Stimulated activated CD4-positive, alpha-beta T cell treated with anti-CD3 and anti-CD28 coated beads, Interleukin-1b, Interleukin-23, amount 100 ng/mL, for 24 hours (primary cell): ENCODE measurements around the gene P2RY8.
"Not testable (repeated sequence)": the region's sequence is repeated elsewhere in the genome, so short reads cannot be mapped to it uniquely, and the experiment has no call there.

Source experiments
- DNase-seq, 4 experiments: peaks; one replicate each; pipeline ENCODE4 v3.0.0-alpha.2; 2020; ENCODE audit warnings: low read depth in 4 of 4, low spot score in 1 of 4

The P2RY8 gene, protein sequence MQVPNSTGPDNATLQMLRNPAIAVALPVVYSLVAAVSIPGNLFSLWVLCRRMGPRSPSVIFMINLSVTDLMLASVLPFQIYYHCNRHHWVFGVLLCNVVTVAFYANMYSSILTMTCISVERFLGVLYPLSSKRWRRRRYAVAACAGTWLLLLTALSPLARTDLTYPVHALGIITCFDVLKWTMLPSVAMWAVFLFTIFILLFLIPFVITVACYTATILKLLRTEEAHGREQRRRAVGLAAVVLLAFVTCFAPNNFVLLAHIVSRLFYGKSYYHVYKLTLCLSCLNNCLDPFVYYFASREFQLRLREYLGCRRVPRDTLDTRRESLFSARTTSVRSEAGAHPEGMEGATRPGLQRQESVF

DNA sequence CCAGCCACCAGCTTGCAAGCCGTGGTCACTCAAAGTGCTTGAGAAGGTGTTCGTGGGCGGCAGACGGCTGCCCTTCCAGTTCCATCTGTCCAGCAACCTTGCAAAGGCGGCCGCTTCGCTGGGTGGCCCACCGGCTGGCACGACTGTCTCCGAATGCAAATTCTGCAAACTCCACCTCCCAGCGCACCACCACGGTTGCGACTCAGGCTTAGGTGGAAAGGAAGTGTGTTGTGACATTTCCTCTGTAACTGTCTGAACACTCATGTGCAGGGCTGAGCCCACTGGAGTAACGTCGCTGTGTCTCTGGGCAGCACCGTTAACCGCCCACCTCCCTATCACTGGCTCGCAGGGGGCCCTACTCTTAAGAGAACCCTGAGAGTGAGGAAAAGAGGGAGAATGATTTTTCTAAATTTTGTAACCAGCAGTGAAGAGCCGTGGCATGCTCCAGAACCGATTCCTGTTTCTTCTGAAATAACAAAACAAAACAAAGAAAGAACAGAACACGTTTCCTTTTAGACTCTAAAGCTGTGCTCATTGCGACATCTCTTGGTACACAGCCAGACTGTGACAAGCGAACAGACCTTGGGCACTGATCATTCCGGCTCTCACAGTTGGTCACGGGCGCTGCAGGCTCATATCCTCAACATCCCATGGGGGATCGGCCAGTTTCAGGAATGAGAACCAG, at the start of gene P2RY8:
TSS of gene P2RY8 (minus strand) at position 155 of the 685 bp plus-strand sequence. CDS start 70,627 bp downstream, outside the sequence.
- DNase-seq: peak in 3 of 4 experiments; percentile 49 to 67 (median 65)

DNA sequence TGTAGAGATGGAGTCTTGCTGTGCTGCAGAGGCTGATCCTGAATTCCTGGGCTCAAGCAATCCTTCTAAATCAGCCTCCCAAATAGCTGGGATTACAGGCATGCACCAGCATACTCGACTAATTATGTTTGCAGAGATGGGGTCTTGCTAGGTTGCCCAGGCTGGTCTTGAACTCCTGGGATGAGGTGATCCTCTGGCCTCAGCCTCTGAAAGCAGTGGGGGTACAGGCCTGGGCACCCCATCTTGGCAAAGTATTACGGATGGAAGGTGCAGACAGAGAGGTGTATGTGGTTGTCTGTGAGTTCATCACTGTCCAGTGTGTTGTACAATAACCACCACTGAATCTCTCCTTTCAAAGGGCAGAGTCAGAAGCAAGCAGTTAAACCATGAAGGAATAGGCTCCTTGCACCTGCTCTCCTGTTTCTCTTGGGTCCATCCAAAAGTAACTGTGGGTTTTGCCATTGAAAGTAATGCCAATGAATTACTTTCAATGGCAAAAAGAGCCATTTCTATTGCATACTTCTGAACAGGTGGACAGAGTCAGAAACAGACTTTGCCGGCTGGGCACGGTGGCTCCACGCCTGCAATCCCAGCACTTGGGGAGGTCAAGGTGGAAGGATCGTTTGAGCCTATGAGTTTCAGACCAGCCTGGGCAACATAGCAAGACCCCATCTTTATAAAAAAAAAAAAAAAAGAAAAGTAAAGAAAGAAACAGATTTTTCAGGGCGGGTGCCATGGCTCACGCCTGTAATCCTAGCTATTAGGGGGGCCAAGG, 47.4 kb upstream of the P2RY8 start:
- no peak for DNase-seq

DNA sequence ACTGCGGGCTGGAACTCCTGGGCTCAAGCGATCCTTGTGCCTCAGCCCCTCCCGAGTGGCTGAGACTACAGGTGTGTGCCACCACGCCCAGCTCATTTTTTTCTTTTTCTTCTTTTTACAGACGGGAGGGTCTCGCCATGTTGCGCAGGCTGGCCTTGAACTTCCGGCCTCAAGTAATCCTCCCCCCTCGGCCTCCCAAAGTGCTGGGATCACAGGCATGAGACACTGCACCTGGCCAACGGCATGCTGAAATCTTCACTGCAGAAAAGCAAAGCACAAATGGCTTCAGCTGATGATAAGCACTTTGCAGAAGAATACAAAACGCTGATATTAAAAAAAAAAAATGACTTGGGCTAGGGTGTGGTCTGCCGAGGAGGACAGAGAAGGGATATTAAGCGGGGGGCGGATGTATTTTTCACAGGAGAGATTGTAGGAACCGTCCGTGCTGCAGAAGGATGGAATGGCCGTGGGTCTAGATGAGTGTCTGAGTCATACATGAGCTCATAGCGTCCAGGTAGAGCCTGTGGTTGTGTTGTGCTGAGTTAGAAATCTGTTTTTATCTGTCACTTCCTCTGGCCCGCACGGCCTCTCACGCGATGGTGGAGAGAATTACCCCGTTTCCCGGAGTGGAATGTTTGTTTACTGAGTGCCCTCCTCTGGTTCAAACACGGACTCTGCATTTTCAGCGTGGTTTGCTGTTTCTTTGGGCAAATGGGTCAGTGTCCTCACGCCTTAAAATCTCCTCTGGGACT, 45.9 kb upstream of the P2RY8 start:
- peak in 2 of 4 experiments; percentile 32 to 44 for DNase-seq

DNA sequence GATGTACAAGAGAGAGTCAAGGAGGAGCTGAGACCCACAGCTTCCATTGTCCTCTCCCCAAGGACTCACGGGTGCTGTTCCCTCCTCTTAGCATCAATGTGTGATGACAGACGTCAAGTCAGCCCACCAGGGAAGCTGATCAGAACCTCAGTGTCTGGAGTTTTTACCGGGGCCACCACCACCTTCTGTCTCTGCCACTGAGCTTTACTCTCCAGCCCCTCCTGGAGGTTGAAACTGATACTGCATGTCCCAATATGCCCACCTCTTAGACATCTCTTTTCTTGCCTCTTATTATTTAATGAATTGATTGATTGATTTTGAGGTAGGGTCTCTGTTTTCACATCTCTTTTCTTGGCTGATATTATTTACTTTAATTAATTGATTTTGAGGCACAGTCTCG, 44.1 kb upstream of the P2RY8 start:
- DNase-seq: peak; percentile 54 to 81 (median 64)

DNA sequence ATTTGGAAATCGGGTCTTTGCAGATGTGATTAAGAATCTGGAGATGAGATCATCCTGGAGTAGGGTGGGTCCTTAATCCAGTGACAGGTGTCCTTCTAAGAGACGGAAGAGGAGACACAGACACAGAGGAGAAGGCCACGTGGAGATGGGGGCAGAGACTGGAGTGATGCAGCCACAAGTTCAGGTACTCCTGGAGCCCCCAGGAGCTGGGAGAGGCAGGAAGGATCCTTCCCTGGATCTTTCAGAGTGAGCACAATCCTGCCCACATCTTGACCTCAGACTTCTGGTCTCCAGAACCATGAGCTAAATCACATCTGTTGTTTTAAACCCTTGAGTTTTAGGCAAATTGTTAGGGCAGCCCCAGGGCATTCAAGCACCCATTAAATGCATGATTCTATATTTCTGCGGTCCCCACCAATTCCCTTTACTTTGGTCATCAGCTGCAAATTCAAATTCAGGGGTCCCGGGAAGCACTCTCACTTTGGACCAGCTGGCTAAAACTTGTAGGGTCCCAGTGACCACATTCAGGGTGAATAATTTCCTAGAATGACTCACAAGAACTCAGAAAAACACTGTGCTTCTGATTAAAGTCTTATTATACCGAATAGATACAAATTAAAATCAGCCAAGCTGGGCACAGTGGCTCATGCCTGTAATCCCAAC, 41.7 kb upstream of the P2RY8 start:
- no peak for DNase-seq

DNA sequence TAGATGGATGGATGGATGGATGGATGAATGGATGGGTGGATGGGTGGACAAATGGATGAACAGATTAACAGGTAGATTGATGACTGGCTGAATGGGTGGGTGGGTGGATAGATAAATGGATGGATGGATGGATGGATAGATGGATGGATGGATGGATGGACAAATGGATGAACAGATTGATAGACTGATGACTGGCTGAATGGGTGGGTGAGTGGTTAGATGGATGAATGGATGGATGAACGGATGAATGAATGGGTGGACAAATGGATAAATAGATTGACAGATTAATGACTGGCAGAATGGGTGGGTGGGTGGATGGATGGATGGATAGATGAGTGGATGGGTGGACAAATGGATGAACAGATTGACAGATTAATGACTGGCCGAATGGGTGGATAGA, 40.9 kb upstream of the P2RY8 start:
- no peak for DNase-seq

DNA sequence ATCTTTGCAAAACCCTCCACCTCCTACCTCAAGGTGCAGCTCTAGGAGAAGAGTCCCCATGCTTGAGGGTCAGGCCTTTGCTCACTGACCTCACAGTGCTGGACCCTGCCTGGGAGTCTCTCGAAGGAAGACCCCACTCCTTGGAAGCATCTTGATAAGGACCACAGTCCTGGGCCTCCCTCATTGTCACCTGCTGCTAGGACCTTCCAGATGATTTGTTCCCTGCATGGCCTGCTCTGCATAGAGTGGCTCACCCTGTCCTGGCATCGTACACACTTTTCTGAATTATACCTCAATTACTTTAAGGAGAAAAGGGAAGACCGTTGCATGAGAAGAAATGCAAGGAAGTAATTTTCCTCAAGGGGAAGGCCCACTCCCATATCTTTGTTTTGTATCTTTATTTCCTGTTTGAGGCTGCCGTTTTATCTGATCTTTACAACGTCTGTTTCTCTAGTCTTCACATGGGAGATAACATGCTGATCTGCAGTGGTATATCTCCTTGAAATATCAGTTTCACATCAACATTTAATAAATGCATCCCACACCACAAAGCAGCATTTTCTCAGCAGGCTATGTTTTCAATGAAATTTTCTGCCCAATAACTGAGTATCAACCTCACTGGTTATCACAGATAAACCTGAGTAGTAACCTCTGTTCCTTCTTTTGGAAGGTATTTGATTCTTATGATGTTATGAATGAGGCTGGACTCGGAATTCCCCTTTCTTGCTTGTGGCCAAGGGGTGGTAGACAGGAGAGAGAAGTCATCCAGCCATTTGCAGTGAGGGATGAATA, 39.4 kb upstream of the P2RY8 start:
- no peak for DNase-seq

DNA sequence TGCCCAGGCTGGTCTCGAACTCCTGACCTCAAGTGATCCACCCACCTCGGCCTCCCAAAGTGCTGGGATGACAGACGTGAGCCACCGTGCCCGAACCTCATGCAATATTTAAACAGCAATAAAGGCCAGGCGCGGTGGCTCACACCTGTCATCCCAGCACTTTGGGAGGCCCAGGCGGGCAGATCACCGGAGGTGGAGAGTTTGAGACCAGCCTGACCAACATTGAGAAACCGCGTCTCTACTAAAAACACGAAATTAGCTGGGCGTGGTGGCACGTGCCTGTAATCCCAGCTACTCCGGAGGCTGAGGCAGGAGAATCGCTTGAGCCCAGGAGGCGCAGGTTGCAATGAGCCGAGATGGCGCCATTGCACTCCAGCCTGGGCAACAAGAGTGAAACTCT, 37.2 kb upstream of the P2RY8 start:
- not testable (repeated sequence) for DNase-seq

DNA sequence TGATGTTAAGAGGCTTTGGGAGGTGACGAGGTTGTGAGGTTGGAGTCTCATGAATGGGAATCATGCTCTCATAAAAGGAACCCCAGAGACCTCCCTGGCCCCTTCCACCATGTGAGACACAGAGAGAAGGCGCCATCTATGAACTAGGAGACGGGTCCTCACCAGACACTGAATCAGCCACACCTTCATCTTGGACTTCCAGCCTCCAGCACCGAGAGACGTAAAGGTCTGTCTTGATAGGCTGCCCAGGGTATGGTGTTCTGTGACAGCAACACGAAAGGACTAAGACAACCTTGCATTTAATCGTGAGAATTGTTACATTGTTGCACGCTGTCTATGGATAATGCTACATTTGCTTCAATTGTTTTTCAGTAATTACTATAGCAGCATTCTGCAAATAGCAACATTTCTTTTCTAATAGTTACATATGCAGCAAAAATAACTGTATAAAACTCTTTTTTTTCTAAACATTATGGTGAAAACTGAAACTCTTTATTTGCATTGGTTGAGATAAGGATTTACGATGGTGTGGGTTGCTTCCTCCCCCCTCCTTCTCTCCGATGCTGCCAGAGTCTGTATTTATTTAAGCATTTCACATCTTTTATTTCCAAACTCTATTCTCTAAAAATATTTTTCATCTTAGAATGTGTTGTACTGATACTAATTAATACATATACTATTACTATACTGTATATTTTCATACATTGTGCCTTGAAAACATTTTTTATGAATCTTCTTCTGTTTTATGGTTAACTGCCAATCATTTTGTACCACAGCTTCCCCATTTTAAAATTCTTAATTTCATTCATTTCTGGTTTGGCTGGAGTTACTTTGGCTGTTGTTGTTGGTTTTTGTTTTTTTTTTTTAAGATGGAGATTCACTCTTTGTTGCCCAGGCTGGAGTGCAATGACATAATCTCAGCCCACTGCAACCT, 28.0 kb upstream of the P2RY8 start:
- DNase-seq: no peak

DNA sequence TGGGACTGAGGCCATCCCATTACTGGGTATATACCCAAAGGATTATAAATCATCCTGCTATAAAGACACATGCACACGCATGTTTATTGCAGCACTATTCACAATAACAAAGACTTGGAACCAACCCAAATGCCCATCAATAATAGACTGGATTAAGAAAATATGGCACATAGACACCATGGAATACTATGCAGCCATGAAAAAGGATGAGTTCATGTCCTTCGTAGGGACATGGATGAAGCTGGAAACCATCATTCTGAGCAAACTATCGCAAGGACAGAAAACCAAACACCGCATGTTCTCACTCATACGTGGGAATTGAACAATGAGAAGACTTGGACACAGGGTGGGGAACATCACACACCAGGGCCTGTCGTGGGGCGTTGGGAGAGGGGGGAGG, 27.1 kb upstream of the P2RY8 start:
- not testable (repeated sequence) for DNase-seq

DNA sequence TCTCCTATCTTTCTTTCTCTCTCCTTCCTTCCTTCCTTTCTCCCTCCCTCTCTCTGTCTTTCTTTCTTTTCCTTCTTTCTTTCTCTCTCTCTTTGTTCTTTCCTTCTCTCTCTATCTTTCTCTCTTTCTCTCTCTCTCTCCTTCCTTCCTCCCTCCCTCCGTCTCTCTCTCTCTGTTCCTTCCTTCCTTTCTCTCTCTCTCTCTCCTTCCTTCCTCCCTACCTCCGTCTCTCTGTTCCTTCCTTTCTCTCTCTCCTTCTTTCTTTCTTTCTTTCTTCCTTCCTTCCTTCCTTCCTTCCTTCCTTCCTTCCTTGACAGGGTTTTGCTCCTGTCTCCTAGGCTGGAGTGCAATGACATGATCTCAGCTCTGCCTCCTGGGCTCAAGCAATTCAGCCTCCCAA, 24.2 kb upstream of the P2RY8 start:
- DNase-seq: no peak

DNA sequence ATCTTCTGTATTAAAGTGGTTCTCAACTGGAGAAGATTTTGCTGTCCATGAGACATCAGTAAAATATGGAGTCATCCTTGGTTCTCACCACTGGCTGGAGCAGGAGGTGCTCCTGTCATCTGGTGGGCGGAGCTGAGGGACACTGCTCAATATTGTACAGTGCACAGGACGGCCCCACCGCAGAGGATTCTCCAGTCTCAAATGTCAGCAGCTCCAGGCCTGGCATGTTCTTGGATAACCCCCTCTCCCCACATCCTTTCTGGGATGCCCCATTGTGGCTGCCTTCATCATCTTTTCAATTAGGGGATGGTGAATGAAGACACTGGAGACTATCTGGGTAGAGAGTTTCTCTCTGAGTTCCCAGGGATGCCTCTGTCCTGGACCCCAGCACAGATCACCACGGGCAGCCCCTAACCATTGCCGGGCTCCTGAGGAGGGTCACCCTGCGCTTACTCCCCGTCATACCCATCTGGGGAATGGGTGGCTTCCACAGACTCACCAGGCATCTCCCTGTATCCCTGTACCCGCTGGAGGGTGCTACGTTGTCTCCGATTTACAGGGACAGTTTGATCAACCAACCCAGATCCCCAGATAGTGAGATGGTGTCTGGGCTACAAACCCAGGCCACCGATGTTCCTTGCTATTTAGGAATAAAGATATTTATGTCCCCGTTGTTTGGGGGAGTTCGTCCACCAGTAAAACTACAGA, 21.9 kb upstream of the P2RY8 start:
- DNase-seq: no peak

DNA sequence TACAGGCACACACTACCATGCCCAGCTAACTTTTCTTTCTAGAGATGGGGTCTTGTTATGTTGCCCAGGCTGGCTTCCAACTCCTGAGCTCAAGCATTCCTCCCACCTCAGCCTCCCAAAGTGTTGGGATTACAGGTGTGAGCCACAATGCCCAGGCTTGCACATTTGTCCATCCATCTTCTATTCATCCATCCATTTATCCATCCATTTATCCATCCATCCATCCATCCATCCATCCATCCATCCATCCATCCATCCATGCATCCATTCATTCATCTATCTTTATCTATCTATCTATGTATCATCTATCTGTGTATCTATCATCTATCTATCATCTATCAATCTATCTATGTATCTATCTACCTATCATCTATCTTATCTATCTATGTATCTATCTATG, 20.5 kb upstream of the P2RY8 start:
- not testable (repeated sequence) for DNase-seq

DNA sequence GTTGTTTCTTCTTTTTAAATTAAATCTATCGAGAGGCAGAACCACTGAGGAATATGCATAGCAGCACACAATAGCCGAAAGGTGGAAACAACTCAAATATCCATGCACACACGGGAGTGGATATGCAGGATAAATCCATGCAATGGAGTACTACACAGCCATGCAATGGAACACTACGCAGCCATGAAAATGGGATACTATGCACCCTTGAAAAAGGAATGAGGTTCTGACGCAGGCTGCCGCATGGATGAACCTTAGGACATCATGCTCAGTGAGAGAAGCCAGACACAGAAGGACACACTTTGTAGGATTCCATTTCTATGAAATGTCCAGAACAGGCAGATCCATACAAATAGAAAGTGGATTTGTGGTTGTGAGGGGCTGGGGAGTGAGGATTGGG, 18.4 kb upstream of the P2RY8 start:
- no peak for DNase-seq

DNA sequence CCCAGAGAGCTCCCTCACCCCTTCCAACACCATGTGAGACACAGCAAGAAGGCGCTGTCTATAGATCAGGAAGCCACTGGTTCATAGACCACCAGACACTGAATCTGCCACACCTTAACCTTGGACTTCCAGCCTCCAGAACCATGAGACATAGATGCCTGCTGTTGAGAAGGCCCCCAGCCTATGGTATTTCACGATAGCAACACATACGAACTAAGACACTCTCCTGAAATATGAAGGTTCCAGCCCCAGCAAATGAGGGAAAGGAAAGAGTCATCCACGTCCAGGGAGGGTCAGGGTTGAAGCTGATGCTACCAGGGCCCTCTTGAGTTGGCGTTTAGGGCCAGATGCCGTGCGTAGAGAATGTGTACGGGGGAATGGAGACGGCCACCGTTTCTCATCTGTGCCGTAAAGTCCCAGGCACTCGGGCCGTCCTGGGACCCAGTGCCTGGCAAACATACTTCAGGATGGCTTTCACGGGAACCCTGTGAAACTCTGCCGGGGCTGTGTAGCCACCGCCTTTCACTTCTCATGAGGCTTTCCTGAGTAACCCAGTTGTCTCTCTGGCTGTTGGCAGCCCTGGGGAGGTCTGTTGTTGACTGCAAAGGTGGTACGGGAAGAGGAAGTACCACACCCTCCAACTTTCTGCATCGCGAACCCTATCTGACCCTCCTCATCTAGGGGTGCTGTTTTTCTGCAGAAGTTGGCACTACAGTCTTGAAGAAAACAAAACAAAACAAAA, 17.7 kb upstream of the P2RY8 start:
- DNase-seq: no peak

DNA sequence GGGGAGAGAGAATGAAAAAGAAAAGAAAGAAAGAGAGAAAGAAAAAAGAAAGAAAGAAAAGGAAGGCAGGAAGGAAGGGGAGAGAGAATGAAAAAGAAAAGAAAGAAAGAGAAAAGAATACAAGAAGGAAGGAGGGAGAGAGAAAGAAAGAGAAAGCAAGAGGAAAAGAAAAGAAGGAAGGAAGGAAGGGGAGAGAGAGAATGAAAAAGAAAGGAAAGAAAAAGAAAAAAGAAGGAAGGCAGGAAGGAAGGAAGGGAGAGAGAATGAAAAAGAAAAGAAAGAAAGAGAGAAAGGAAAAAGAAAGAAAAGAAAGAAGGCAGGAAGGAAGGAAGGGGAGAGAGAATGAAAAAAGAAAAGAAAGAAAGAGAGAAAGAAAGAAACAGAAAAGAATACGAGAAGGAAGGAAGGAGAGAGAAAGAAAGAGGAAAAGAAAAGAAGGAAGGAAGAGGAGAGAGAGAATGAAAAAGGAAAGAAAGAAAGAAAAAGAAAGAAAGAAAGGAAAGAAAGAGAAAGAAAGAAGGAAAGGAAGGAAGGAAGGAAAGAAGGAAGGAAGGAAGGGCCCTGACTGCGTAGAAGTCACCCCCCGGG, 15.1 kb upstream of the P2RY8 start:
- no peak for DNase-seq

DNA sequence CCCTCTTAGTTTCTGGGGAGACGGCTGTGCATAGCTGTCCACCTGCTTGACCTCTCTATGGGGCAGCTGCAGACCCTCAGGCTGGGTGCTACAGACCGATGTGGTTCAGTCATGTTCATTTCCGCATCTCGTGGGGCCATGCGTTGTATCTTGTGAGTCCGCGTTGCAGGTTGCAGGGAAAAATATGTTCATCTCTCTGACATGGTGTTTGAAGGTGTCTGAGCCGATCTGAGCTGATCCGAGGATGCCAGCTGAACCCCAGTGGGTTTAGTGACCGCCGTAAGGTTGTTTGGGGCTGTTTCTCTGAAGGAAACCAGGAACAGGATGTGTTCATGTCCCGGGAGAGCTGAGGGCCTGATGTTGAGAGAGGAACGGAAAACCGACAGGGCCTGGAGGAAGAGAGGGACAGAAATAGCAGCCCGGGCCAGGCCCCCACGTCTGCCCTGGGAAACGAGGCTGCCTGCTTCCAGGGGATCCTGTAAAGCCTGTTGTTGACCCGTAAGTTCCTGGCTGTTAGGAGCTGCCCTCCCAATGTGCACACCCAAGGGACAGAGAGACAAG, 9.8 kb upstream of the P2RY8 start:
- no peak for DNase-seq
